GM19239 (cell line): Measurements from ENCODE around the gene GNAL.
"Not testable (repeated sequence)": the region's sequence is repeated elsewhere in the genome, so short reads cannot be mapped to it uniquely, and the experiment has no call there.

ENCODE experiments used
- DNase-seq: peaks from one replicate; pipeline ENCODE4 v3.0.0; 2011; ENCODE audit warnings: low spot score; ENCODE audit not compliant: insufficient read length
- FAIRE-seq: peaks from 2 replicates; lab custom pipeline; 2011; peaks lifted over from hg19 to GRCh38; lab: Jason Lieb, UNC

GNAL gene

GRCh38 chr18:11688972-11689668, at the start of gene GNAL:
GNAL (plus strand) TSS chr18:11689264; CDS start chr18:11689564, 300 bp downstream.
- DNase-seq (peak; percentile 59), FAIRE-seq (peak; percentile 42)

- not testable (repeated sequence) for FAIRE-seq, DNase-seq
Observed at GRCh38 chr18:11647310-11647709, 41.8 kb upstream of the GNAL start.

GRCh38 chr18:11647804-11648203, 41.3 kb upstream of the GNAL start:
- not testable (repeated sequence) for FAIRE-seq, DNase-seq

GRCh38 chr18:11649839-11650238, 39.2 kb upstream of the GNAL start:
- FAIRE-seq (no peak), DNase-seq (no peak)

- DNase-seq (no peak), FAIRE-seq (no peak)
Observed at GRCh38 chr18:11651899-11652298, 37.2 kb upstream of the GNAL start.

- DNase-seq (no peak), FAIRE-seq (no peak)
Observed at GRCh38 chr18:11653521-11653920, 35.5 kb upstream of the GNAL start.

GRCh38 chr18:11654736-11655605, 34.1 kb upstream of the GNAL start:
- FAIRE-seq (peak; percentile 40), DNase-seq (peak; percentile 59)

GRCh38 chr18:11655606-11655932, 33.5 kb upstream of the GNAL start:
- DNase-seq (no peak), FAIRE-seq (no peak)

- DNase-seq: no peak
- no peak for FAIRE-seq
Observed at GRCh38 chr18:11657152-11657551, 31.9 kb upstream of the GNAL start.

- DNase-seq (no peak), FAIRE-seq (no peak)
Observed at GRCh38 chr18:11657554-11657953, 31.5 kb upstream of the GNAL start.

GRCh38 chr18:11658019-11658418, 31.0 kb upstream of the GNAL start:
- FAIRE-seq (no peak), DNase-seq (no peak)

GRCh38 chr18:11658989-11659388, 30.1 kb upstream of the GNAL start:
- DNase-seq (no peak), FAIRE-seq (no peak)

GRCh38 chr18:11660691-11661090, 28.4 kb upstream of the GNAL start:
- FAIRE-seq (no peak), DNase-seq (no peak)

- FAIRE-seq (no peak), DNase-seq (no peak)
Observed at GRCh38 chr18:11661430-11661829, 27.6 kb upstream of the GNAL start.

- DNase-seq (no peak), FAIRE-seq (no peak)
Observed at GRCh38 chr18:11663439-11664029, 25.5 kb upstream of the GNAL start.

GRCh38 chr18:11664286-11664685, 24.8 kb upstream of the GNAL start:
- FAIRE-seq (no peak), DNase-seq (no peak)

GRCh38 chr18:11665146-11665545, 23.9 kb upstream of the GNAL start:
- no peak for FAIRE-seq
- DNase-seq: no peak

GRCh38 chr18:11665587-11665986, 23.5 kb upstream of the GNAL start:
- FAIRE-seq (no peak), DNase-seq (no peak)

- DNase-seq: no peak
- no peak for FAIRE-seq
Observed at GRCh38 chr18:11666176-11666575, 22.9 kb upstream of the GNAL start.

GRCh38 chr18:11666831-11667230, 22.2 kb upstream of the GNAL start:
- FAIRE-seq (no peak), DNase-seq (no peak)

- DNase-seq (no peak), FAIRE-seq (no peak)
Observed at GRCh38 chr18:11667578-11667977, 21.5 kb upstream of the GNAL start.
